NCI-H524 (cell line): ENCODE results near the gene BRF1.
A peak's percentile ranks its signal among the peaks of the same experiment; 100 is the strongest.
"Not testable (repeated sequence)": the region's sequence is repeated elsewhere in the genome, so short reads cannot be mapped to it uniquely, and the experiment has no call there.

Experiments used
- DNase-seq, 2 experiments: peaks; one replicate each; lab custom pipeline; 2025; lab: John Stamatoyannopoulos, UW

The BRF1 gene

GRCh38 chr14:105300542-105301102, at the start of gene BRF1:
Gene BRF1 (minus strand): TSS chr14:105301001. CDS start chr14:105300629, 372 bp downstream.
- DNase-seq, result peak; percentile 71 to 98

GRCh38 chr14:105349992-105350391, 49.2 kb upstream of the BRF1 start:
- DNase-seq, result no peak

- no peak for DNase-seq
These were observed 48.3 kb upstream of the BRF1 start for GRCh38 chr14:105348945-105349699.

- no peak for DNase-seq
These were observed 47.6 kb upstream of the BRF1 start for GRCh38 chr14:105348169-105348944.

- no peak for DNase-seq
These were observed 46.8 kb upstream of the BRF1 start for GRCh38 chr14:105347587-105347968.

- DNase-seq, result no peak
These were observed 46.2 kb upstream of the BRF1 start for GRCh38 chr14:105346876-105347586.

- DNase-seq, result no peak
These were observed 45.4 kb upstream of the BRF1 start for GRCh38 chr14:105346200-105346533.

GRCh38 chr14:105343194-105343593, 42.4 kb upstream of the BRF1 start:
- DNase-seq, result peak; percentile 90 to 98

GRCh38 chr14:105340821-105341733, 40.3 kb upstream of the BRF1 start:
- DNase-seq, result no peak

GRCh38 chr14:105337966-105338741, 37.4 kb upstream of the BRF1 start:
- DNase-seq, result no peak

- no peak for DNase-seq
These were observed 36.6 kb upstream of the BRF1 start for GRCh38 chr14:105337433-105337832.

GRCh38 chr14:105336477-105337287, 35.9 kb upstream of the BRF1 start:
- DNase-seq, result no peak

- DNase-seq, result peak; percentile 50 to 80
These were observed 35.1 kb upstream of the BRF1 start for GRCh38 chr14:105335735-105336476.

- not testable (repeated sequence) for DNase-seq
These were observed 34.4 kb upstream of the BRF1 start for GRCh38 chr14:105335231-105335542.

- DNase-seq, result no peak
These were observed 33.8 kb upstream of the BRF1 start for GRCh38 chr14:105334383-105335230.

- DNase-seq, result no peak
These were observed 33.0 kb upstream of the BRF1 start for GRCh38 chr14:105333613-105334364.

GRCh38 chr14:105333020-105333490, 32.3 kb upstream of the BRF1 start:
- no peak for DNase-seq
